Body of pancreas (tissue), 4 donors: ENCODE data around the gene POU2AF2.

Experiments
- POLR2A ChIP-seq, 3 donors: fragments of 450-650 bp; IDR thresholded peaks; one replicate each; pipeline ENCODE4 v1.6.1; 2016; ENCODE audit warnings: antibody characterized with exemption in 3 of 3, mild to moderate bottlenecking in 2 of 3
- TF ChIP-seq, protein P1 (sequence below), 7 experiments: fragments of 450-650 bp in 4 of 7; fragments of 200-600 bp in 3 of 7; sonication (generic) in 3 of 7; IDR thresholded peaks; one replicate each; pipeline ENCODE4 v1.5.1; 2016 to 2019; ENCODE audit warnings: antibody characterized with exemption in 7 of 7

DNA sequence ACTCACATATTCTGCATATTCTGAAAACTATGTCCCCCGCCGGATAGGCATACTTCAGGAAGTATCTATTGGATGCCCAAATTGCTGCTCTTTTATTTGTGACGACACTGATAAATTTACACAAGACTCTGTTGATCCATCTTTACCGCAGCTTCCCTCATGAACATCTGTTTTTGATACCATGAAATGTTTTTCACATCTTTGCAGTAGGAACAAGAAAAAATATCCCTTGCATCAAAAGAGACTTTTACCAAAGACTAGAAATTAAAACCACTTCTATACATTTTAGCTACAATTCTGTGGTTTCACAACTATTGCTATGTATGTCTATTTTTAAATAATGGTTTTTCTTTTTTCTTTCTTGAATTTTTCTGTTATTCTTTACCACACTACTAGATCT is 15.3 kb downstream of the POU2AF2 start:
- no peak for TF ChIP-seq POLR2A (IDR thresholded peaks at IDR 0.05)
- TF ChIP-seq, protein P1, sequence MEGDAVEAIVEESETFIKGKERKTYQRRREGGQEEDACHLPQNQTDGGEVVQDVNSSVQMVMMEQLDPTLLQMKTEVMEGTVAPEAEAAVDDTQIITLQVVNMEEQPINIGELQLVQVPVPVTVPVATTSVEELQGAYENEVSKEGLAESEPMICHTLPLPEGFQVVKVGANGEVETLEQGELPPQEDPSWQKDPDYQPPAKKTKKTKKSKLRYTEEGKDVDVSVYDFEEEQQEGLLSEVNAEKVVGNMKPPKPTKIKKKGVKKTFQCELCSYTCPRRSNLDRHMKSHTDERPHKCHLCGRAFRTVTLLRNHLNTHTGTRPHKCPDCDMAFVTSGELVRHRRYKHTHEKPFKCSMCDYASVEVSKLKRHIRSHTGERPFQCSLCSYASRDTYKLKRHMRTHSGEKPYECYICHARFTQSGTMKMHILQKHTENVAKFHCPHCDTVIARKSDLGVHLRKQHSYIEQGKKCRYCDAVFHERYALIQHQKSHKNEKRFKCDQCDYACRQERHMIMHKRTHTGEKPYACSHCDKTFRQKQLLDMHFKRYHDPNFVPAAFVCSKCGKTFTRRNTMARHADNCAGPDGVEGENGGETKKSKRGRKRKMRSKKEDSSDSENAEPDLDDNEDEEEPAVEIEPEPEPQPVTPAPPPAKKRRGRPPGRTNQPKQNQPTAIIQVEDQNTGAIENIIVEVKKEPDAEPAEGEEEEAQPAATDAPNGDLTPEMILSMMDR (IDR thresholded peaks at IDR 0.05): no peak
